GM18861 (cell line): ENCODE results near the gene C10orf67.
"Not testable (repeated sequence)": the region's sequence is repeated elsewhere in the genome, so short reads cannot be mapped to it uniquely, and the experiment has no call there.

Experiments
- ATAC-seq: cut with Tn5 transposase; IDR thresholded peaks from one replicate; pipeline ENCODE4 v1.9.1; 2021; ENCODE audit not compliant: unreplicated experiment

The C10orf67 gene

GRCh38 chr10:23280419-23281043 is 64.1 kb downstream of the C10orf67 start:
- ATAC-seq, result no peak

- no peak for ATAC-seq
These were observed 69.2 kb downstream of the C10orf67 start for GRCh38 chr10:23275355-23275754.

GRCh38 chr10:23274179-23274578 is 70.4 kb downstream of the C10orf67 start:
- ATAC-seq, result not testable (repeated sequence)

- no peak for ATAC-seq
These were observed 74.1 kb downstream of the C10orf67 start for GRCh38 chr10:23270531-23270930.

DNA sequence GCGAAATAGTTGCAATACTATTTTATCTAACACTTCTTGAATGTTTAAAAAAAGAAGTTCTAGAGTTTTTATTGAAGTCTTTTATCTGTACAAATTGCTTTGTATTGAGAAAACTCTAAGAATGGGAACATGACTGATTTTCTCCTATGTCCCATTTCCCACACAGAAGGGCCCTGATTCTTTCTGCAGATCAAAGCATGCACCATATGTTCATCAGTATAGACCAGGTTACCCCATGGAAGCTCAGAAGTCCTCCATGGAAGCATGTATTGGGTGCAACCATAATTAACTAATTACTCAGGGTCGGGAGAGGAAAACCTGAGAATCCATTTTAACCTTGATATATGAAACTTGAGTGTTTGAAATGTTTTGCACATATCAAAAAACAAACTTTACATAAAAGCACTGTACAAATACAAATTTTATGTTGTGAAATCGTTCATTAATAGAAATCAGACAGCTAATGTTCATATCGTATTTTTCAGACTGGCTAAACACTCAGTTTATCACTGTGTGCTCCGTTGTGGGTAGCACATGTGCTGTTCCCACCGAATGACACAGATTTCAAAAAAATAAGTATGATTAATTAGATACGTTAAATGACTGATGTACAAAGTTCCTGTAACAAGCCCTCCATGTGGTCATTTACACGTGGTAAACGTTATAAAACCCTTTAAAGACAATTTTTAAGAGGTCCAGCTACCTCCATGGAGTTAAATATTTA is 81.0 kb downstream of the C10orf67 start:
- ATAC-seq, result no peak

DNA sequence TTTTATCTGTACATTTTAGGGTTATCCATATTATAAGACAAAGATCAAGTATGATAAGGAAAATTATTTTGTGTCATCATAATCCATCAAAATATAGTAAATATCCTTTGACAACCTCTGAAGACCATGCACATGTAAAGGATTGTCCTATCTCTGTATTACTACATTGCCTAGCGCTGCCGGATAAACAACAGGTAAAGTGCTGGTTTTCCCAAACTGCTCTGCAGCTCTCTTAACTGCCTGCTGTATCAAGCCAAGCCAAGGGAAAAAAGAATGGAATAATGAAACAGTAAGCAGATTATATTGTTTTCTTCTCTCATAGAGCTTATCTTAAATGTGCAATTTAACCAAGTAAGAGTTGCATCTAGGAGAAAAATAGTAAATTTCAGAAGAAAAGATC is 81.7 kb downstream of the C10orf67 start:
- no peak for ATAC-seq

DNA sequence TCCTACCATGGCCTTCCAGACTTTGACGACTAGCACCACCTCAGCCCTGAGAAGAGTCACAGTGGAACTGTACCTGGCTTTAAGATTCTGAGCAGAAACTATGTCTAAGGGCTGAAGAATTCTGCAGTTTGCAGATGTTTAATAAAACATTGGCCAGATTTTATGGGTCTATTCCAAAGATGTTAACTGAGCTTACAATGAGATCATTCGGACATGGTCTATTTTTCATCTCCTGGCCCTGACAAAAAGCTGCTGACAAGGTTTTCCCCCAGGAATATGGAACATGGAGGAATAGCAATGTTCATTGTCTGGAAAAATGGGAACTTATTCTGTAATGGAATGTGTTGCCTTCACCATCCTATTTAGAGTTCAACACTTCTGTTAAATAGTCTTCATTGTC is 86.1 kb downstream of the C10orf67 start:
- no peak for ATAC-seq

- ATAC-seq, result no peak
These were observed 90.8 kb downstream of the C10orf67 start for GRCh38 chr10:23253780-23254179.

GRCh38 chr10:23252859-23253258 is 91.7 kb downstream of the C10orf67 start:
- not testable (repeated sequence) for ATAC-seq

DNA sequence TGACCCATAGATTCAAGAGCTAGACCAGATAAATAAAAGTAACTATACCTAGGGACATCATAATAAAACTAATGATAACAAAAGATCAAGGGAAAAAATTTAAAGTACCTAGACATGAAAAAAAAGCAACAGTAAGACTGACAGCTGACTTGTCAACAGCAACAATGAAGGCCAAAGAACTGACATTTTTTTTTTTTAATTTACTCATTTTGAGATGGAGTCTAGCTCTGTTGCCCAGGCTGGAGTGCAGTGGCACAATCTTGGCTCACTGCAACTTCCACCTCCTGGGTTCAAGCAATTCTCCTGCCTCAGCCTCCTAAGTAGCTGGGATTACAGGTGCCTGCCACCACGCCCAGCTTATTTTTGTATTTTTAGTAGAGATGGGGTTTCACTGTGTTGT is 102.8 kb downstream of the C10orf67 start:
- not testable (repeated sequence) for ATAC-seq

DNA sequence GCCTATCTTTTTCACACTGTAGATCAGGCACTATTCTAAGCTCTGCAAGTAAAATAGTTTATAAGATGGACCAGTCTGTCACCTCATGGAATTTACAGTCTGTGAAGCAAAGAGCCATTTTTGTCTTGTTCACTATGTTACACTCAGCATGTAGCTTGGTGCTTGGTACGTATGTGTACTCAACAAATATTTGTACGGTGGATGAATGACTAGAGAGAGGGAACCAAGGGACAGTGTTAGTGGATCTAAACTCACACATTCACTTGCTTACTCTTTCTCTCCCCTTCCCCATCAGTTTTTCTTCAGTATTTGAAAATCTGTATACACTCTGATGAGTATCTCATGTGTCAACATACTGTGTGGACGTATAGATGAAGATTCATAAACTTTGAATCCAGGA is 106.6 kb downstream of the C10orf67 start:
- ATAC-seq, result no peak

DNA sequence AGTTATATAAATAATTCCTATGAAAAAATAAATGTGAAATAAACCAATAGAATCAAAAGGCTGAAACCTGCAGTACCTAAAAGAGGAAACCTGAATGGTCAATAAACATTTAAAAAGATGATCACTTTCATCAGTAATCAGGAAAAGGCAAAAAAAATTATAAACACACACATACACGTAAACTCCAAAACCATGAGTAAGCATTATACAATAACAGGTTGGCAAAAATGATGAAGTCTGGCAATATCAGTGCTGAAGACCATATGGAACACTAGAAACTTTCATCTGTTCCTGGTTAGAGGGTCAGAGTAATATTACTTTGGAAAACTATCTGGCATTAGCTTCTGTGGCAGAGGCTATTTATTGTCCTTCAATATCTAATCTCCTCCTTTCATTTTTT is 114.0 kb downstream of the C10orf67 start:
- no peak for ATAC-seq

GRCh38 chr10:23217471-23217870 is 127.1 kb downstream of the C10orf67 start:
- no peak for ATAC-seq

GRCh38 chr10:23205972-23206642 is 138.5 kb downstream of the C10orf67 start:
- ATAC-seq, result no peak

GRCh38 chr10:23204773-23205172 is 139.8 kb downstream of the C10orf67 start:
- no peak for ATAC-seq

DNA sequence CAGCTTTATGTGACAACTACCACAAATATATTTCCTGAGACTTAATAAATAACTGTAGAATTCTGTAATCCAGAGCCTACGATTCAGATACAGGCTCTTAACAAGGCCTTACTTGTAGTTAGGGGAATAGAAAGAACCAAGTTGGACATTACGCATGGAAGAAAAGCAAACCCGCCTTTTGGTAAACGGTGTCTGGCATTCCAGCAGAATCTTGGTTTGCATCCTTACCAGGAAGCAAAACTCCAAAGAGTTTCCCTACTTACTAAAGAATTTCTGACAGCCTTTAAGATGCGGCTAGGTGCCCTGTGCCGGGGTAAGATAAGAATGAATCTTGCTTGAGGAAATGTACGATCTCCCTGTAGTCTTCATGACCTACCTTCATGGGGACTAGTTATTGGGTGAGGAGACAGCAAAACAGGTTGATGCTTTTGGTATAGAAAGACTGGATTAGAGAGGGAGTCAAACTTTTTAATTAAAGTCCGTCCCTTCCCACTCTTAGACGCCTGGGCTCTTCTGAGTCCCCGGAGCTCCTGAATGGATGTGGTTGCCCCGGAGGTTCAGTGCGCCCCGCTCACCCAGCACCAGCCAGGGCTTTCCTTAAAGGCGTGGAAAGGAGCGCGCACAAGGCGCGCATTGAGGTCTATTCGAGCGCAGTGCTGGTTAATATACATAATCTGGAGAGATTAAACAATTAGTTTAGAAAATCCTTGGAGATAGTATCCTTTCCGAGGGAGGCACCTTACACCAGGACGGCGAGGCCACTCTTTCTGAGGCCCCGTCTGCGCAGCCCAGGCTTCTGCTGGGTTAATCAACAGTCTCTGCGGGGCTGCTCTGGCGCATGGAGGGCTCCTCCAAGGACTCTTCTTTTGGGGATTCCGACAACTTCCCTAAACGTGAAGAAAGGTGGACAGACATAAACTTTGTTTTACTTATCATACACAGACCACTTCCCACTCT is 140.9 kb downstream of the C10orf67 start:
- ATAC-seq, result no peak

GRCh38 chr10:23202779-23203178 is 141.8 kb downstream of the C10orf67 start:
- no peak for ATAC-seq

- ATAC-seq, result no peak
These were observed 142.8 kb downstream of the C10orf67 start for GRCh38 chr10:23201837-23202236.

DNA sequence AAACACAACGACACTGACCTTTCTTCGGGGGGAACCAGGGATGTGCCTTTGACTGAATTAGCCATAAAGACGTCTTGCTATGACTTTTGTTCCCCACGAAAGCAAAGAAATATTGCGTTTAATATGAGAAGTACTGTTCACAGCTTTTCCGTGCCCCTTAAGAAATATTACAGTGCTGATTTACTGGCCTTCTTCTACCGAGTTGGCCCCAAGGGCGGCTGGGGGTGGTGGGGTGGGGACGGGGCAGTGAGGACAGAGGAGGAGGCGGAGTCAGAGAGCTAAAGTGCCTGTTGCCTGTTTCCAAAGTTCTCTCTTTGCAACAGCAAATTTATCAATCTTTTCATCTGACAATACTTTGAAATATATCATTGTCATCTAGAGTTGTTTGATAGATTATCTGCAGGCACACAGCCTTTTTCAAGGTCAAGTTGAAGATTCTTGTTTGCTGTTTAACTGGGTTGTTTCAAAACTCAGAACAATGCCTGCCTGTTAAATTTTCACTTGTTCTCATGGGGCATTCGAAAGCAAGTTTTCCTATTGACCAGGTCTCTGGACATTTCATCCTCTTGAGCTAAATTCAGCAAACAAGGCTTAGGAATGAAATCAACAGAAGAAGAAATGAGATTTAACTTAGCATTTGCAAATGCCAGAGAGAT is 143.5 kb downstream of the C10orf67 start:
- ATAC-seq, result no peak

GRCh38 chr10:23200586-23200985 is 144.0 kb downstream of the C10orf67 start:
- no peak for ATAC-seq
